GM11168 (cell line): ENCODE data around the gene MATCAP1.

Source experiments
- in situ Hi-C: fragments of 300-500 bp; cut with MboI; formaldehyde crosslinking; loops from one replicate; pipeline ENCODE4 v1.12.0; 2022; ENCODE audit warnings: low sequenced_read_pairs; ENCODE audit not compliant: unreplicated experiment

Gene MATCAP1

GRCh38 chr16:67174706-67175231 is 9.0 kb downstream of the MATCAP1 start:
- in situ Hi-C loops: no loop called here

GRCh38 chr16:67173808-67174705 is 9.7 kb downstream of the MATCAP1 start:
- in situ Hi-C loops: no loop called here

GRCh38 chr16:67173323-67173722 is 10.4 kb downstream of the MATCAP1 start:
- in situ Hi-C loops: no loop called here

GRCh38 chr16:67170949-67171649 is 12.7 kb downstream of the MATCAP1 start:
- in situ Hi-C loops: no loop called here

GRCh38 chr16:67170168-67170948 is 13.4 kb downstream of the MATCAP1 start, which contains the start of gene NOL3:
NOL3 (plus strand) TSS chr16:67170538.
- in situ Hi-C loops: no loop called here

- in situ Hi-C loops: no loop called here
Measured at GRCh38 chr16:67169642-67170167, 14.1 kb downstream of the MATCAP1 start.

- in situ Hi-C loops: no loop called here
Measured at GRCh38 chr16:67169011-67169451, 14.7 kb downstream of the MATCAP1 start.

- in situ Hi-C loops: no loop called here
Measured at GRCh38 chr16:67167588-67167987, 16.2 kb downstream of the MATCAP1 start.

- in situ Hi-C loops: no loop called here
Measured at GRCh38 chr16:67166598-67167168, 17.1 kb downstream of the MATCAP1 start.

- in situ Hi-C loops: no loop called here
Measured at GRCh38 chr16:67166110-67166547, 17.6 kb downstream of the MATCAP1 start.

- in situ Hi-C loops: no loop called here
Measured at GRCh38 chr16:67165121-67166078, 18.4 kb downstream of the MATCAP1 start.

GRCh38 chr16:67164599-67165061 is 19.1 kb downstream of the MATCAP1 start, which contains the start of gene HSF4:
HSF4 (plus strand) TSS chr16:67164745; CDS start chr16:67164812, 67 bp downstream.
- in situ Hi-C loops: no loop called here

- in situ Hi-C loops: no loop called here
Measured at GRCh38 chr16:67163999-67164558, 19.7 kb downstream of the MATCAP1 start.

- in situ Hi-C loops: no loop called here
Measured at GRCh38 chr16:67163164-67163998, 20.4 kb downstream of the MATCAP1 start.

- in situ Hi-C loops: no loop called here
Measured at GRCh38 chr16:67162506-67163163, 21.1 kb downstream of the MATCAP1 start.

GRCh38 chr16:67161595-67162058 is 22.1 kb downstream of the MATCAP1 start:
- in situ Hi-C loops: no loop called here
